ENCODE measurements around the gene SLF2. TPM values are rescaled to one million over a fixed set of nuclear protein-coding genes. Genes with fewer than 3 reads are reported as not detected.

Gene SLF2
- total RNA-seq, 4 donors from 2014 or later = 22.1 to 32.4 (median 25.6) TPM

- ATAC-seq = no peak
- Histone ChIP-seq H3K27ac (no peak overlapping the region), H3K36me3 (peaks cover 0 to 68% of the 10 kb centered on the region in 2 donors)
These were observed 72.6 kb downstream of the SLF2 start for GRCh38 chr10:100985336-100985735.

GRCh38 chr10:100986623-100986951 lies 73.8 kb downstream of the SLF2 start:
- H3K27me3 ChIP-seq = no peaks in the 10 kb centered on the region
- peaks cover 0 to 68% of the 10 kb centered on the region in 2 donors for H3K36me3 ChIP-seq
- peak overlapping the region; percentile 86 to 94 for H3K4me3 ChIP-seq
- H3K9me3 ChIP-seq = no peaks in the 10 kb centered on the region
- WGBS, 2 donors (ENCODE audit: low coverage in 1 of 2) = no CpG with 5 or more reads among the region's 17 CpGs
- no peak for ATAC-seq
- H3K4me1 ChIP-seq = peaks cover 0 to 49% (median 19%) of the 10 kb centered on the region in 3 donors
- TF ChIP-seq POLR2A (IDR thresholded peaks at IDR 0.05) = no peak
- no peak for TF ChIP-seq CTCF (IDR thresholded peaks at IDR 0.05)
- no peak for TF ChIP-seq EP300 (IDR thresholded peaks at IDR 0.05)
- peak overlapping the region in 3 of 4 donors; percentile 81 to 90 (median 87) for H3K27ac ChIP-seq

More at GRCh38 chr10:100985336-100985735, 72.6 kb downstream of the SLF2 start:
- no peak overlapping the region for H3K4me3 ChIP-seq
- 62 to 83% methylated on average over 4 to 5 of the region's 5 CpGs for WGBS, 2 donors (ENCODE audit: low coverage in 1 of 2)
- H3K4me1 ChIP-seq = peaks cover 0 to 48% (median 19%) of the 10 kb centered on the region in 3 donors
- H3K9me3 ChIP-seq = no peaks in the 10 kb centered on the region
- H3K27me3 ChIP-seq = no peaks in the 10 kb centered on the region
- TF ChIP-seq POLR2A (IDR thresholded peaks at IDR 0.05) = no peak
- no peak for TF ChIP-seq CTCF (IDR thresholded peaks at IDR 0.05)
- no peak for TF ChIP-seq EP300 (IDR thresholded peaks at IDR 0.05)
- TF ChIP-seq POLR2AphosphoS5 (IDR thresholded peaks at IDR 0.05) = no peak

- peak; percentile 83 for ATAC-seq
- WGBS, 2 donors (ENCODE audit: low coverage in 1 of 2) = 0% methylated on average over 7 of the region's 75 CpGs
- H3K27ac ChIP-seq = peak within 1 kb of the TSS; percentile 25 to 90 (median 84)
- no peaks in the 10 kb centered on the region for H3K27me3 ChIP-seq
- no peak for TF ChIP-seq EP300 (IDR thresholded peaks at IDR 0.05)
- TF ChIP-seq CTCF (IDR thresholded peaks at IDR 0.05) = peak in 1 of 4 experiments; percentile 33
- peak; percentile 72 for TF ChIP-seq POLR2AphosphoS5 (IDR thresholded peaks at IDR 0.05)
- peak in 1 of 2 donors; percentile 33 for TF ChIP-seq POLR2A (IDR thresholded peaks at IDR 0.05)
- H3K4me3 ChIP-seq = peak within 1 kb of the TSS; percentile 86 to 94
- no peaks in the 10 kb centered on the region for H3K9me3 ChIP-seq
- H3K4me1 ChIP-seq = peaks cover 0 to 49% (median 19%) of the 10 kb centered on the region in 3 donors
- H3K36me3 ChIP-seq = peaks cover 0 to 67% of the 10 kb centered on the region in 2 donors
These were observed 74.4 kb downstream of the SLF2 start, which contains the start of the genes MRPL43 and TWNK for GRCh38 chr10:100986952-100987684. Gene MRPL43, minus strand, starts transcription at chr10:100987497. Its CDS starts 54 bp downstream, at chr10:100987443. Gene TWNK, plus strand, starts transcription at chr10:100987543. Its CDS starts 668 bp downstream, at chr10:100988211.

GRCh38 chr10:100987685-100988049 lies 74.9 kb downstream of the SLF2 start:
- H3K36me3 ChIP-seq = peaks cover 0 to 67% of the 10 kb centered on the region in 2 donors
- peak overlapping the region; percentile 86 to 94 for H3K4me3 ChIP-seq
- no peak for TF ChIP-seq EP300 (IDR thresholded peaks at IDR 0.05)
- TF ChIP-seq CTCF (IDR thresholded peaks at IDR 0.05) = no peak
- TF ChIP-seq POLR2AphosphoS5 (IDR thresholded peaks at IDR 0.05) = no peak
- TF ChIP-seq POLR2A (IDR thresholded peaks at IDR 0.05) = no peak
- no peak for ATAC-seq
- H3K27me3 ChIP-seq = no peaks in the 10 kb centered on the region
- H3K4me1 ChIP-seq = peaks cover 0 to 49% (median 19%) of the 10 kb centered on the region in 3 donors
- H3K27ac ChIP-seq = peak overlapping the region in 3 of 4 donors; percentile 81 to 90 (median 87)
- H3K9me3 ChIP-seq = no peaks in the 10 kb centered on the region
- 1% methylated on average over 15 of the region's 15 CpGs for WGBS, 2 donors (ENCODE audit: low coverage in 1 of 2)

GRCh38 chr10:100988166-100988565 lies 75.4 kb downstream of the SLF2 start:
- Histone ChIP-seq H3K27ac (no peak overlapping the region), H3K36me3 (peaks cover 0 to 67% of the 10 kb centered on the region in 2 donors), H3K4me1 (peaks cover 0 to 49% (median 19%) of the 10 kb centered on the region in 3 donors), H3K27me3 (no peaks in the 10 kb centered on the region), H3K4me3 (peak overlapping the region in 1 of 2 donors; percentile 94), H3K9me3 (no peaks in the 10 kb centered on the region)
- no peak for TF ChIP-seq POLR2A (IDR thresholded peaks at IDR 0.05)
- no peak for TF ChIP-seq CTCF (IDR thresholded peaks at IDR 0.05)
- no peak for TF ChIP-seq POLR2AphosphoS5 (IDR thresholded peaks at IDR 0.05)
- no peak for TF ChIP-seq EP300 (IDR thresholded peaks at IDR 0.05)
- no peak for ATAC-seq
- WGBS, 2 donors (ENCODE audit: low coverage in 1 of 2) = no CpG with 5 or more reads among the region's 10 CpGs
